Stomach smooth muscle (tissue), 2 donors: ENCODE data around the gene SELENOI.
"Not testable (repeated sequence)": the region's sequence is repeated elsewhere in the genome, so short reads cannot be mapped to it uniquely, and the experiment has no call there.

Source experiments
- H3K27ac ChIP-seq: one replicate; pipeline ENCODE4 v1.7.0; 2013; ENCODE audit warnings: mild to moderate bottlenecking, low read length, inconsistent platforms
- H3K27me3 ChIP-seq, 2 donors: one replicate each; pipeline ENCODE4 v1.7.0; 2013; ENCODE audit warnings: low read length in 2 of 2; ENCODE audit not compliant: insufficient read depth in 2 of 2, control insufficient read depth in 1 of 2
- H3K36me3 ChIP-seq, 2 donors: one replicate each; pipeline ENCODE4 v1.7.0; 2013; ENCODE audit warnings: low read length in 2 of 2; ENCODE audit not compliant: control insufficient read depth in 2 of 2, insufficient read depth in 2 of 2
- H3K4me1 ChIP-seq: one replicate; pipeline ENCODE4 v1.7.0; 2013; ENCODE audit warnings: low read length; ENCODE audit not compliant: control insufficient read depth, insufficient read depth
- H3K4me3 ChIP-seq, 2 donors: one replicate each; pipeline ENCODE4 v1.7.0; 2013; ENCODE audit warnings: low read length in 2 of 2
- H3K9ac ChIP-seq, 2 donors: one replicate each; pipeline ENCODE4 v1.7.0; 2013; ENCODE audit warnings: low read length in 2 of 2, mild to moderate bottlenecking in 1 of 2
- H3K9me3 ChIP-seq, 2 donors: one replicate each; pipeline ENCODE4 v1.7.0; 2013; ENCODE audit warnings: low read length in 2 of 2; ENCODE audit not compliant: control insufficient read depth in 2 of 2
- donor health status: healthy.
- donor health status: Pancreatic carcinoma.

Gene SELENOI

GRCh38 chr2:26345283-26345544 lies 729 bp upstream of the SELENOI start:
- H3K4me1 ChIP-seq, result peaks cover 9% of the 10 kb centered on the region
- no peaks in the 10 kb centered on the region for H3K27me3 ChIP-seq
- H3K27ac ChIP-seq, result peak overlapping the region; percentile 95
- no peaks in the 10 kb centered on the region for H3K9me3 ChIP-seq
- H3K4me3 ChIP-seq, result peak overlapping the region; percentile 91 to 97
- no peaks in the 10 kb centered on the region for H3K36me3 ChIP-seq
- H3K9ac ChIP-seq, result peak overlapping the region; percentile 96 to 98

GRCh38 chr2:26346454-26347053 lies 611 bp downstream of the SELENOI start, which contains the start of gene ADGRF3:
Gene ADGRF3 (minus strand): TSS chr2:26346789. CDS start chr2:26346234, 555 bp downstream.
- H3K4me3 ChIP-seq, result peak within 1 kb of the TSS; percentile 96 to 97
- H3K27me3 ChIP-seq, result no peaks in the 10 kb centered on the region
- H3K27ac ChIP-seq, result peak within 1 kb of the TSS; percentile 95
- H3K9ac ChIP-seq, result peak within 1 kb of the TSS; percentile 96 to 98
- H3K36me3 ChIP-seq, result no peaks in the 10 kb centered on the region
- H3K9me3 ChIP-seq, result no peaks in the 10 kb centered on the region
- H3K4me1 ChIP-seq, result peaks cover 9% of the 10 kb centered on the region

DNA sequence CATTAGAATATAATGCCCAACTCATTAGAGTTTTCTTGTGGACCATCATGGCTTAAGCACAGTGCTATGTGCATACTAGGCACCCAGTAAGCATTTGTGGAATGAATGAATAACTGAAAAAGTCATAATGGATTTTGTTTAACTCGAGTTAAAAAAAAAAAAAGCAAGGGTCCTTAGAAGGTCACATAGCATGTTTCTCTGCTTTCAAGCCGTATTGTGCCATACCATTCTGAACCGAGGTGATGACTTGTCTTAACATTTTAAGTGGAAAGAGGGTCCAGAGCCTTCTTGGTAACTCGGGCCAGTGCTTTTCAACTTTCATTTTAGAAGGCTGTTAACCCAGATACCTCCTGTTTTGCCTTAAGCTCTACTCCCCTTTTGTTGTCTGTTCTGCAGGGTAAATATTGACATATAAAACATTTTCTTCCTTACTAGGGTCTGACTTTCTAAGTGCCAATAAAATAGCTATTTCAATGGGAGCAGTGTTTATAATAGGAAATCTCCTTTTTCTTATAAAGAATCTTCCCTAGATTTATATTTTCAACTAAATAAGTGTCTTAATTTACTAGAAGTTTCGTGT lies 1.4 kb downstream of the SELENOI start:
- H3K9ac ChIP-seq, result peak overlapping the region; percentile 76 to 92
- no peaks in the 10 kb centered on the region for H3K36me3 ChIP-seq
- H3K27ac ChIP-seq, result peak overlapping the region; percentile 68
- H3K4me3 ChIP-seq, result peak overlapping the region; percentile 96 to 97
- no peaks in the 10 kb centered on the region for H3K9me3 ChIP-seq
- H3K4me1 ChIP-seq, result peaks cover 9% of the 10 kb centered on the region
- no peaks in the 10 kb centered on the region for H3K27me3 ChIP-seq

DNA sequence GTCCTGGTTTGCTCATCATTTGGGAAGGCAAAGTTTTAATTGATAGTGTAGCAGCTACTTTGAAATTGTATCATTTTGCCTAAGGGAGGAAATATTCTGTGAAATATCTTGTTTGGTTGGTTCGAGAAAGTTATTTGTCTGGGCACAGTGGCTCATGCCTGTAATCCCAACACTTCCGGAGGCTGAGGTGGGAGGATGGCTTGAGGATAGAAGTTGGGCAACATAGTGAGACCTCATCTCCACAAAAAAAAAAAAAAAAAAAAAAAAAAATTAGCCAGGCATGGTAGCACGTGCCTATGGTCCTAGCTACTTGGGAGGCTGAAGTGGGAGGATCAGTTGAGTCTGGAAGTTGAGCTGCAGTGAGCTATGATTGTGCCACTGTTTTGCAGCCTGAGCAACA lies 3.7 kb downstream of the SELENOI start:
- H3K27me3 ChIP-seq, result no peaks in the 10 kb centered on the region
- H3K36me3 ChIP-seq, result no peaks in the 10 kb centered on the region
- H3K27ac ChIP-seq, result no peak overlapping the region
- H3K4me3 ChIP-seq, result no peak overlapping the region
- H3K4me1 ChIP-seq, result peaks cover 6% of the 10 kb centered on the region
- no peaks in the 10 kb centered on the region for H3K9me3 ChIP-seq
- H3K9ac ChIP-seq, result no peak overlapping the region

- H3K27me3 ChIP-seq, result no peaks in the 10 kb centered on the region
- no peak overlapping the region for H3K9ac ChIP-seq
- no peaks in the 10 kb centered on the region for H3K36me3 ChIP-seq
- H3K27ac ChIP-seq, result no peak overlapping the region
- no peak overlapping the region for H3K4me3 ChIP-seq
- H3K9me3 ChIP-seq, result no peaks in the 10 kb centered on the region
- H3K4me1 ChIP-seq, result peaks cover 5% of the 10 kb centered on the region
These were observed 5.6 kb downstream of the SELENOI start for GRCh38 chr2:26351375-26352090.

DNA sequence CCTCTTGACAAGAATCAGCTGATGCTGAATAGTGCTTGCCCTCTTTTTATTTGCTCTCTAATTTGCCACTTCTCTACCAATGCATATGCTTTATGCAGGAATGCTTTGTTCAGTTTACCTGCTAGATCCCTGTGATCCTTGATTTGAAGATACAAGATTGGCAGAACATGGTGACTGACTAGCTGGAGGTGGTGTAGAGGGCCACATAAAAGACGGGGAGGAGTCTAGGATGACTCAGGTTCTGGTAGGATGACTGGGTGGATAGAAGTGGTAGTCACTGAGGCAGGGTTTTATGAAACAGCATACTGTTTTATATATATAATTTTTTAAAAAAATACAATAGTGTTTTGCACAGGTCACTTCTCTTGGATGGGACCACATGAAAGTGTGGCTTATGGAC lies 6.9 kb downstream of the SELENOI start:
- Histone ChIP-seq H3K9me3 (no peaks in the 10 kb centered on the region), H3K27me3 (no peaks in the 10 kb centered on the region), H3K36me3 (no peaks in the 10 kb centered on the region), H3K9ac (no peak overlapping the region), H3K4me3 (no peak overlapping the region), H3K4me1 (no peaks in the 10 kb centered on the region), H3K27ac (no peak overlapping the region)

- not testable (repeated sequence) for H3K4me1 ChIP-seq, H3K27me3 ChIP-seq, H3K9ac ChIP-seq, H3K4me3 ChIP-seq, H3K9me3 ChIP-seq, H3K36me3 ChIP-seq, H3K27ac ChIP-seq
These were observed 8.5 kb downstream of the SELENOI start for GRCh38 chr2:26354469-26354868.

GRCh38 chr2:26355038-26355995 lies 9.4 kb downstream of the SELENOI start:
- H3K9me3 ChIP-seq, result no peaks in the 10 kb centered on the region
- peak overlapping the region in 1 of 2 donors; percentile 25 for H3K4me3 ChIP-seq
- H3K27ac ChIP-seq, result no peak overlapping the region
- H3K27me3 ChIP-seq, result no peaks in the 10 kb centered on the region
- no peaks in the 10 kb centered on the region for H3K4me1 ChIP-seq
- H3K36me3 ChIP-seq, result no peaks in the 10 kb centered on the region
- no peak overlapping the region for H3K9ac ChIP-seq

- no peak overlapping the region for H3K9ac ChIP-seq
- H3K36me3 ChIP-seq, result no peaks in the 10 kb centered on the region
- no peak overlapping the region for H3K4me3 ChIP-seq
- H3K27ac ChIP-seq, result no peak overlapping the region
- H3K9me3 ChIP-seq, result no peaks in the 10 kb centered on the region
- no peaks in the 10 kb centered on the region for H3K4me1 ChIP-seq
- H3K27me3 ChIP-seq, result no peaks in the 10 kb centered on the region
These were observed 10.2 kb downstream of the SELENOI start for GRCh38 chr2:26356111-26356510.

DNA sequence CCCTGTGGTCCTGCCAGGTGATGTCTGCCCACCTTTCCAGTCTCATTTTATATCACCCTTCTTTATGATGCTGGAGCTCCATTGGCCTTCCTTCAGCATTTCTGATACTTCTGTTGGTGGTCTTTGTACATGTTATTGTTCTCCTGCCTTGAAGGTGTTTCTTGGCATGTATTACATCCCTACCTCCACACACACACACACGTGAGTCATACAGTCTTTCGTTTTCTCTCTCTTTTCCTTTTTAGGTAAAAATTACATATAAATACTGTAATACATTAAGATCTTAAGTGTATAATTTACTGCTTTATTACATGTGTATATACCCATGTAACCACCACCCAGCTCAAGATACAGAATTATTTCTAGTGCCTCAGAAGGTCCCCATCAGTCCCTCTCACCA lies 10.8 kb downstream of the SELENOI start:
- H3K9ac ChIP-seq, result no peak overlapping the region
- no peaks in the 10 kb centered on the region for H3K36me3 ChIP-seq
- no peak overlapping the region for H3K4me3 ChIP-seq
- no peak overlapping the region for H3K27ac ChIP-seq
- H3K9me3 ChIP-seq, result no peaks in the 10 kb centered on the region
- H3K4me1 ChIP-seq, result no peaks in the 10 kb centered on the region
- H3K27me3 ChIP-seq, result no peaks in the 10 kb centered on the region
